PFSK-1 (cell line): Measurements from ENCODE around the gene CDKN2AIPNL.

Experiments
- TAF1 ChIP-seq: IDR thresholded peaks from 2 replicates; pipeline ENCODE4 v1.6.1; 2012; ENCODE audit warnings: low read length, control low read depth, borderline replicate concordance; ENCODE audit not compliant: insufficient read depth
- TF ChIP-seq, protein P1 (sequence below), 2 experiments: IDR thresholded peaks; 2 replicates each; pipeline versions ENCODE4 v1.6.1 to v1.8.0; 2011 to 2012; ENCODE audit warnings: low read depth in 2 of 2, low read length in 2 of 2, control low read depth in 1 of 2, inconsistent platforms in 1 of 2, mild to moderate bottlenecking in 1 of 2, moderate library complexity in 1 of 2; ENCODE audit not compliant: insufficient read depth in 1 of 2

GRCh38 chr5:134406390-134406789 is 5.3 kb downstream of the CDKN2AIPNL start:
- TF ChIP-seq, protein P1, sequence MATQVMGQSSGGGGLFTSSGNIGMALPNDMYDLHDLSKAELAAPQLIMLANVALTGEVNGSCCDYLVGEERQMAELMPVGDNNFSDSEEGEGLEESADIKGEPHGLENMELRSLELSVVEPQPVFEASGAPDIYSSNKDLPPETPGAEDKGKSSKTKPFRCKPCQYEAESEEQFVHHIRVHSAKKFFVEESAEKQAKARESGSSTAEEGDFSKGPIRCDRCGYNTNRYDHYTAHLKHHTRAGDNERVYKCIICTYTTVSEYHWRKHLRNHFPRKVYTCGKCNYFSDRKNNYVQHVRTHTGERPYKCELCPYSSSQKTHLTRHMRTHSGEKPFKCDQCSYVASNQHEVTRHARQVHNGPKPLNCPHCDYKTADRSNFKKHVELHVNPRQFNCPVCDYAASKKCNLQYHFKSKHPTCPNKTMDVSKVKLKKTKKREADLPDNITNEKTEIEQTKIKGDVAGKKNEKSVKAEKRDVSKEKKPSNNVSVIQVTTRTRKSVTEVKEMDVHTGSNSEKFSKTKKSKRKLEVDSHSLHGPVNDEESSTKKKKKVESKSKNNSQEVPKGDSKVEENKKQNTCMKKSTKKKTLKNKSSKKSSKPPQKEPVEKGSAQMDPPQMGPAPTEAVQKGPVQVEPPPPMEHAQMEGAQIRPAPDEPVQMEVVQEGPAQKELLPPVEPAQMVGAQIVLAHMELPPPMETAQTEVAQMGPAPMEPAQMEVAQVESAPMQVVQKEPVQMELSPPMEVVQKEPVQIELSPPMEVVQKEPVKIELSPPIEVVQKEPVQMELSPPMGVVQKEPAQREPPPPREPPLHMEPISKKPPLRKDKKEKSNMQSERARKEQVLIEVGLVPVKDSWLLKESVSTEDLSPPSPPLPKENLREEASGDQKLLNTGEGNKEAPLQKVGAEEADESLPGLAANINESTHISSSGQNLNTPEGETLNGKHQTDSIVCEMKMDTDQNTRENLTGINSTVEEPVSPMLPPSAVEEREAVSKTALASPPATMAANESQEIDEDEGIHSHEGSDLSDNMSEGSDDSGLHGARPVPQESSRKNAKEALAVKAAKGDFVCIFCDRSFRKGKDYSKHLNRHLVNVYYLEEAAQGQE (IDR thresholded peaks at IDR 0.05; ENCODE audit: insufficient read depth in 1 of 2, low read depth in 2 of 2, low read length in 2 of 2), result no peak
- no peak for TF ChIP-seq TAF1
